K562 (cell line): Measurements from ENCODE around the gene OLFML2A. TPM values are rescaled to one million over a fixed set of nuclear protein-coding genes. Genes with fewer than 3 reads are reported as not detected.

Source experiments
- ARID2 ChIP-seq: fragments of 450-650 bp; IDR thresholded peaks from 2 replicates; pipeline ENCODE4 v1.6.1; 2017; ENCODE audit warnings: antibody characterized with exemption, mild to moderate bottlenecking
- BRF1 ChIP-seq: IDR thresholded peaks from 3 replicates; pipeline ENCODE4 v1.6.1; 2011; ENCODE audit warnings: borderline replicate concordance, mild to moderate bottlenecking; ENCODE audit not compliant: insufficient read length; ENCODE audit errors: extremely low read depth
- ETV1 ChIP-seq: fragments of 450-650 bp; conservative IDR thresholded peaks from 2 replicates; pipeline ENCODE4 v1.6.1; 2016; ENCODE audit warnings: missing genetic modification characterization, control low read depth, low read depth, missing compliant biosample characterization
- HDAC1 ChIP-seq, 2 experiments: fragments of 450-650 bp; IDR thresholded peaks; 2 replicates each; pipeline ENCODE4 v1.6.1; 2016 to 2017; ENCODE audit warnings: inconsistent platforms in 1 of 2, mild to moderate bottlenecking in 1 of 2, moderate library complexity in 1 of 2
- KHSRP ChIP-seq: fragments of 450-650 bp; IDR thresholded peaks from 2 replicates; pipeline ENCODE4 v1.6.1; 2017
- MAFF ChIP-seq: IDR thresholded peaks from 2 replicates; pipeline ENCODE4 v1.6.1; 2012; ENCODE audit warnings: low read length, improper control_type of control experiment
- NKRF ChIP-seq: fragments of 450-650 bp; IDR thresholded peaks from 2 replicates; pipeline ENCODE4 v1.6.1; 2016; ENCODE audit warnings: borderline replicate concordance
- NR0B1 ChIP-seq: fragments of 450-650 bp; IDR thresholded peaks from one replicate; pipeline ENCODE4 v1.6.1; 2018; ENCODE audit warnings: mild to moderate bottlenecking, moderate library complexity; ENCODE audit not compliant: partially characterized antibody
- RBBP5 ChIP-seq: fragments of 200-600 bp; sonication (generic); IDR thresholded peaks from 2 replicates; pipeline ENCODE4 v1.6.1; 2012; ENCODE audit warnings: borderline replicate concordance, mild to moderate bottlenecking, low read length, control low read depth, inconsistent platforms; ENCODE audit not compliant: insufficient read depth, poor library complexity, severe bottlenecking
- RUNX1 ChIP-seq: sonication (generic); IDR thresholded peaks from 2 replicates; pipeline ENCODE4 v1.6.1; 2016; ENCODE audit warnings: antibody characterized with exemption, low read depth
- SNIP1 ChIP-seq: fragments of 450-650 bp; IDR thresholded peaks from 2 replicates; pipeline ENCODE4 v1.7.1; 2017; ENCODE audit warnings: low read depth, mild to moderate bottlenecking
- TCF3 ChIP-seq: sonication (generic); formaldehyde crosslinking; IDR thresholded peaks from 2 replicates; pipeline ENCODE4 v1.4.0; 2020; ENCODE audit warnings: mild to moderate bottlenecking, missing genetic modification reagents
- THRA ChIP-seq: fragments of 450-650 bp; IDR thresholded peaks from 2 replicates; pipeline ENCODE4 v1.6.1; 2017; ENCODE audit warnings: mild to moderate bottlenecking, moderate library complexity
- TRIM24 ChIP-seq, 2 experiments: fragments of 450-650 bp; IDR thresholded peaks; 2 replicates each; pipeline ENCODE4 v1.6.1; 2016
- TRIM25 ChIP-seq: fragments of 450-650 bp; IDR thresholded peaks from 2 replicates; pipeline ENCODE4 v1.7.0; 2016; ENCODE audit warnings: borderline replicate concordance
- ZBTB7A ChIP-seq: IDR thresholded peaks from 2 replicates; pipeline ENCODE4 v1.6.1; 2011; ENCODE audit warnings: low read depth, mild to moderate bottlenecking, low read length, moderate library complexity, borderline replicate concordance; ENCODE audit not compliant: control insufficient read depth
- ZNF518B ChIP-seq: fragments of 250-450 bp; sonication (Bioruptor Pico); IDR thresholded peaks from 2 replicates; pipeline ENCODE4 v1.5.0; 2021; ENCODE audit warnings: mild to moderate bottlenecking, moderate library complexity
- polyA plus RNA-seq, 8 experiments: library from polyadenylated mRNA; depleted of rRNA in 4 of 8; stranded (reverse) in 5 of 8; unstranded in 3 of 8; fragments of >200 nt; fragmentation: Nextera tagmentation in 2 of 8; fragmentation: Illumina TruSeq in 1 of 8; extraction: Ambion mirVana in 2 of 8; extraction: Trizol in 1 of 8; gene quantifications; 2 replicates each; pipeline versions ENCODE4 v1.2.1 to v1.2.3, GENCODE V29; 2011 to 2014; ENCODE audit warnings: inconsistent platforms in 1 of 8, missing spikeins in 1 of 8
- total RNA-seq, 7 experiments: library from RNA; depleted of rRNA in 6 of 7; stranded (reverse); fragments of >200 nt in 6 of 7; fragmentation: Illumina TruSeq in 2 of 7; extraction: Trizol in 2 of 7; gene quantifications; 2 replicates each; pipeline versions ENCODE4 v1.2.1 to v1.2.3, GENCODE V29; 2011 to 2021; ENCODE audit warnings: low replicate concordance in 1 of 7

Gene OLFML2A
- total and polyA plus RNA-seq, 9 of the 15 experiments (the other 6 are each of a cell fraction or from before 2014, with no cell fraction given): 0.16 TPM; not detected in 8

- TF ChIP-seq THRA: no peak
- no peak for TF ChIP-seq ZNF518B
- peak; percentile 8; the same call in 1 of the 2 replicates for TF ChIP-seq ARID2
- 0 out of 4 replicates have a peak, but pooled peaks of 1 of the 2 experiments have one; percentile 8 for TF ChIP-seq TRIM24 (IDR thresholded peaks at IDR 0.05)
- TF ChIP-seq RBBP5: no peak
- no peak for TF ChIP-seq NR0B1
- TF ChIP-seq RUNX1: no peak
- no peak for TF ChIP-seq TCF3 (CRISPR knock-in tag)
- TF ChIP-seq MAFF: no peak
- TF ChIP-seq ZBTB7A: no peak
- no peak for TF ChIP-seq ETV1 (tag)
- 0 out of 4 replicates have a peak, but pooled peaks of 1 of the 2 experiments have one; percentile 24 for TF ChIP-seq HDAC1 (IDR thresholded peaks at IDR 0.05)
- 0 out of 2 replicates have a peak, but pooled peaks have one; percentile 7 for TF ChIP-seq KHSRP
- peak; percentile 45; the same call in 1 of the 2 replicates for TF ChIP-seq NKRF
- no peak for TF ChIP-seq SNIP1
- TF ChIP-seq BRF1: no peak
- TF ChIP-seq TRIM25: no peak
Observed at GRCh38 chr9:124828489-124829333, 51.8 kb downstream of the OLFML2A start (continued).
